Endometrial microvascular endothelial cells (primary cell): ENCODE data around the gene NCOA1. TPM values are rescaled to one million over a fixed set of nuclear protein-coding genes. Genes with fewer than 3 reads are reported as not detected.

Source experiments
- in situ Hi-C: cut with HindIII; loops from 2 replicates; pipeline ENCODE4 v1.10.0; 2017; ENCODE audit warnings: low sequenced_read_pairs, low pct_unique_long_range_greater_than_20kb; ENCODE audit errors: inconsistent ontology term
- total RNA-seq: library from RNA; depleted of rRNA; stranded (reverse); fragments of >200 nt; gene quantifications from one replicate; pipeline ENCODE4 v1.2.3, GENCODE V29; 2015; ENCODE audit errors: inconsistent ontology term

The NCOA1 gene
- total RNA-seq, 1 donor from 2014 or later, result 5.3 TPM

DNA sequence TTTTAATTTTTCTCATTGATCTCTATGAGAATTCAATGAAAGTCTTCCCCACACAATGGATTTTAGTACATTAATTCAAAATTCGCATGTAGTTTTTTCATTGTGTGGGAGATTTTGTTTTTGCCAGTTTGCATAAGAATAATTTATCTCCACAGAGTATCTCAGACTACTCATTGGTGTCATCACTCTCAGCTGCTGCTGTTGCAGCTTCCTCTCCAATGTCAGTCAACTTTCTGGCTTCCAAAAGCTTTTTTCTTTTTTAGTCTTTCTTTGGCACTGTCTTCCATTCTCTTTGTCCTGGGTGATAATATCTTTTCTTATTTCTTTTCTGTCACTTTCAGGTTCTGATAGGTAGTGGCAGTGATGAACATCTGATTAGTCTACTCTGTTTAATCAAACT lies 251.7 kb downstream of the NCOA1 start:
- in situ Hi-C loops, result no loop called here

DNA sequence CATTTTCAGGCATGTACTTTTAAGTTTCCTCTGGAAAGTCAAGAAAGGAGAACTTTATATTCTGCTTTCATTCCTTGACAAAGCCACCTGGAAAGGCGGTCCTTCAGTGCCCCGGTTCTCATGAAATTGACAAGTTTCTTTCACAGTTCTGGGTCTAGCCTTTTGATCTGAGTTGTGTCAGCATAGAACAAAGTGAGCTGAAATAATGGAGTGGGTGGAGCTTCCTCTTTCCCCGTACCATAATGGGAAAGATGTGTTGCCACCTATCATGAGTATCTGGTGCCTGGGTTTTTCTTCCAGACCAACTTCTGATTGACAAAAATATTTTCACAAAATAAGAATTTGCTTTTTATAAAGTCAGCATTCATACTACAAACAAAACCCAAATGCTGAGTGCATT lies 252.9 kb downstream of the NCOA1 start:
- in situ Hi-C loops, result no loop called here

DNA sequence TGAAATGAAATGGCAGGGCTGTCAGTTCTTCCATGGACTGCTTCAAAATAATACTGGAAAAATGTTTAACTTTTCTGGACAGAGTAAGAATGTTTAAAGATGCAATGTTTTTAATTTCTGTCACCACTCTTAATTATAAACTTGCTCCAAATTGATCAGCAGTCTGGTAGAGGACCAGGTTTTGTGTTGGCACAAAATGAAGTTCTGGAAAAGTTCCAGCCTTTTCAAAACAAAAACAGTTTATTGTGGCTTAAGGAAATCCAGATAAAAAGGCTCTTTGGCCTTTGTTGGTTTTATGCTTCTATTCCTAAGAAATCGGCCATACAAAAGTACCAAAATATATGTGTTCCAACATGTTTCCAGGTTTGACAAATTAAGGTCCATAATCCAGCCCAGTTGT lies 253.3 kb downstream of the NCOA1 start:
- in situ Hi-C loops, result no loop called here

DNA sequence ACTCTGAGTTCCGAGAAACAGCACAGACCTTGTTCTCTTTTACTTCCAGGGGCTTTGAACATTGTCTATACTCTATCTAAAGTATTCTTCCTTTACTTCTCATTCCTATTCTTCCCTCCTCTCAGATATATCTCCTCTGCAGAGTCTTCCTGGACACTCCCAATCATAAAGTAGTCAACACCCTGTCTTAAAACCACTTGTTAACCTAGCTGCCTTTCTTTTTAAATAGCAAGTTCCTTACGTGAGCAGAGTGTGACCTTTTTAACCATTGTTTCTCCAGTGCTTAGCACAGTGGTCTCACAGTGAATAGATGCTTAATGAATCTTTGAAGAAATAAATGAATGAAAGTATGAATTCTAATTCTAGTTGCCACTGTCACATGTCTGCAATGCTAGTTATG lies 254.8 kb downstream of the NCOA1 start:
- in situ Hi-C loops, result no loop called here

DNA sequence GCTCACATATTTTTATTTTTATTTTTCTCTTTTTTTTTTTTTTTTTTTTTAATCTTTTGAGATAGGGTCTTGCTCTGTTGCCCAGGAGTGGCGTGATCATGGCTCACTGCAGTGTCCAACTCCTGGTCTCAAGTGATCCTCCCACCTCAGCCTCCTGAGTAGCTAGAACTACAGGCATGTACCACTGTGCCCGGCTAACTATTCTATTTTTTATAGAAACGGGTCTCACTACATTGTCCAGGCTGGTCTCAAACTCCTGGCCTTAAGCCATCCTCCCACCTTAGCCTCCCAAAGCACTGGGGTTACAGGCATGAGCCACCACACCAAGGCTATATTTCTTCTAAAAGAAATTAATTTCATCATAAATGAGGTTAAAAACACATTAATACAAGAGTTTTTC lies 256.2 kb downstream of the NCOA1 start:
- in situ Hi-C loops, result no loop called here

DNA sequence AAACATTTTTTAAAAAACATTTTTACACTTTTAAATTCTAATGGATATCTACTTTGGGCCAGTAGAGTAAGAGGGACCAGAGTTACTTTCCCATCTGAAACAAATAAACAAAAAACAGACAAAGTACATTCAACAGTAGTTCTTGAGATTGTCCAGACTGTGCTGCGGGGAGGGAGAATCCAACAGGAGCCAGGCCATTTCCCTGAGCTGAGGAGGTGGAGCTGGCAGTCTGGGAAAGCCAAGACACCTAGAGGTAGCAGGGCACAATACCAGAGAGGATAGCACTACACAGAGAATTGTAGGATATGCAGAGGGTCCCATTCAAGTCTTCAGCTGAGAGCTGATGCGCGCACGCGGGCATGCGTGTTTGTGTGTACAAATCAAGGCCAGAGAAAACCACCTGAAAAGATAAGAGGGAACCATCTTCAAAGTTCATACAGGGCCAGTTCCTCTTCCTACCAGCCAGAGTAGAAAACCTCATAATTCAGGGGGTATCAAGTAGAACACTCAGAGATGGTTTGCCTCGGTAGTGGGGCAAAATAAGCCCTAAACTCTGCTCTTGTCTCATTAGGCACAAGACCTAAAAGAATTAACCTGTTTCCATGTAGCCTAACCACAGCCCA lies 258.1 kb downstream of the NCOA1 start:
- in situ Hi-C loops, result no loop called here

DNA sequence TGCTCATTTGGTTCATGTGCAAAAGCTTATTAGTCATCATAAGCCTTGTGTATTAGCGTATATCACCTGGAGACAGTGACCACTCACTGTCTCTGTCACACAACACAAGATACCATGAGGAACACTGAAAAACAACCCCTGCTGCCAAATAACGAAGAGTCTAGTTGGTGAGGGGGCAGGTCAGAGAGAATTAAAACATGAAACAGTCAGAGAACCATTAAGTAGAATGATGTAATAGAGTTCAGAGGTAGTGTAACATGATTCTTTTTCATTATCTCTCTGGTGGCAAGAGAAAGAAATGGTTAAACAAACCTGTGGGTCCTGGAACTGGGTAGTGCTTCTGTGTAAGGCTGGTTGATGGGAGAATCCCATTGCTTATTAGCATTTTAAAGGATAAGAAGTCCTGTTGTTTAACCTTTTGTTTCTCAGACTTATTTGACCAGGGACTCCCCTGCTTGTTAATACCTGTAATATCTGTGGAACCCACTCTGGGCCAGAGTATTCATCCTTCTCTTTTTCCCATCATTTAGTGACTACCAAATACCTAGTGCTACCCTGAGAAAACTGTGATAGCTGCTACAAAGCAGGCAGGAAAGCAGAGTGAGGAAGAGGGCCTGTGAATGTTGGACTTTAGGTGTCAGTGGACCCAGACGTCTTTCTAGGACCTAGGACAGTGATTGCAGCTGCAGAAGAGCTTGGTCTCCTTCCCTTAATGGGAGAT lies 264.1 kb downstream of the NCOA1 start:
- in situ Hi-C loops, result no loop called here

DNA sequence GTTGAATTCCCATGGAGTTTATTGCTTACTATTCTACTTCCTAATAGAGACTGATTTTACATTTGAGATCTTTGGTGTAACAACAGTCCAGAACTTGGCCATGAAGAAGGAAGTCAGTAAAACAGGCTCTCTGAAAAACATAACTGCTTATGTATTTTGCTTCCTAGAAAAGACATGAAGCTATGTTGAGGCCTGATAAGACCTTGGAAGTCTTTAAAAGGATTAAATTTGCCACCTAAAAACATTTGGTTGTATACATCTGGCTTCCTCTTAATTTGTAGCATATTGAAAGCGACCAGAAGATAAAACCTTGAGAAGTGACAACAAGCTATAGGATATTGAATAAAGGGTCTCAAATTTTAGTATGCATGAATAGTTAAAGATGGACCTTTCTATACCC lies 265.7 kb downstream of the NCOA1 start:
- in situ Hi-C loops, result no loop called here

DNA sequence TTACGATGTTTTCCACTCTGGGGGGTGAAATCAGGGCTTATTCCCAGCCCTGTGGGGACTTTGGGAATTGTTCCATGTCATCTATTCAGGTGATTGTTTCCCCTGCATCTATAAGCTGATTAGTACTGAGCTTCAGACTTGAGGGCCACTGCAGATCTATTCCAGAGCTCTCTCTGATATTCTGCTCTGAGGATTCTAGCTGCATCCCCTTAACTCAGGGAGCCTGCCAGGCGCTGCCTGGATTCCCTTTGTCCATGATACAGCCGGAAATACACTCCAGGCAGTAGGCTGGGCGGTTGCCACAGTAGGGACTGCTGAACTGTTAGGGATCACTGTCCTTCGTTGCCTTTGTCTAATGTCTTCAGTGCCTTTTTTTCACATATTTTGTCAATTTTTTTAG lies 270.8 kb downstream of the NCOA1 start:
- in situ Hi-C loops, result no loop called here

DNA sequence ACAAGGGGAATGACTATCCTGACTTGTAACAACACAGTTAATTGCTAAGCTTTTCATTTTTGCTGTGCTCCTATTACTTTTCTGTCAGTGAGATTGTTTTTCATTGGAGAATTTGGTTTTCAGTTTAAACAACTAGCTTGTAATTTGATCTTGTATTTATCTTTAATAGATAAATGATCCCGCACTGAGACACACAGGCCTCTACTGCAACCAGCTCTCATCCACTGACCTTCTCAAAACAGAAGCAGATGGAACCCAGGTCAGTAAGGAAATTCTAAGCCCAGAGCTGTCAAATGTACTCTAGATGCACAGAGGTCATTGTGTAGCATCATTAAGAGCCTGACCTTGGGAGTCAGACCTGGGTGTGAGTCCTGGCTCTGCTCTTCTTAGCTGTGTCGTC lies 271.5 kb downstream of the NCOA1 start:
- in situ Hi-C loops, result no loop called here

DNA sequence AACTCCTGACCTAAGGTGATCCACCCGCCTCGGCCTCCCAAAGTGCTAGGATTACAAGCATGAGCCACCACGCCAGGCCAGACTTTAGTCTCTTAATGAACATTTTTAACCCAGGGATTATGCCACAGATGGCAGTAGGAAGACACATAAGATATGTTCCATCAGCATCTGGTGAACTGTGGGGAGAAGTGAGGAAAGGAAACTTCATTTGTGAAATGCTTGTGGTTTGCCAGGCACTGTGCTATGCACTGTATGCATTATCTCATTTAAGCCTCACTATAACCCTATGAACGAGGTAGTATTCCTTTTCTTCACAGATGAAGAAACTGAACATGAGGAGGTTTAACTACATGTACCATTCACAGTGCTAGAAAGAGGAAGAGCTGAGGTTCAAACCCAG lies 272.8 kb downstream of the NCOA1 start:
- in situ Hi-C loops, result no loop called here

DNA sequence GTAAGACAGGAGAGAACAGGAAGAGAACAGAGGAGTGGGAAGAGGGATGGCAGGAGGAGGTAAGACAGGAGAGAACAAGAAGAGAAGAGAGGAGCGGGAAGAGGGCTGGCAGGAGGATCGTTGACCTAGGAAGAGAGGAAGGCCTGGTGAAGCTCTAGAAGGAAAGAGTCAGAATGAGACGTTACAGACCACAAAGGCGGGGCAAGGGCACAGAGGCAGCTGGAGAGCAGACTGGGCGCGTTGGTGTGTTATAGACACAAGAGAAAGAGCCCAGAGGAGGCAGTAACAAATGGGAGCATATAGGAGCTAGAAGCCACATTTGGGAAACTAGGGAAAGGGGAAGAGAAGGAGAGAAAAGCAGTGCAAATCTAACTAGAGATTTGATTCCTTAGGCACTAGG lies 275.6 kb downstream of the NCOA1 start:
- in situ Hi-C loops, result no loop called here

DNA sequence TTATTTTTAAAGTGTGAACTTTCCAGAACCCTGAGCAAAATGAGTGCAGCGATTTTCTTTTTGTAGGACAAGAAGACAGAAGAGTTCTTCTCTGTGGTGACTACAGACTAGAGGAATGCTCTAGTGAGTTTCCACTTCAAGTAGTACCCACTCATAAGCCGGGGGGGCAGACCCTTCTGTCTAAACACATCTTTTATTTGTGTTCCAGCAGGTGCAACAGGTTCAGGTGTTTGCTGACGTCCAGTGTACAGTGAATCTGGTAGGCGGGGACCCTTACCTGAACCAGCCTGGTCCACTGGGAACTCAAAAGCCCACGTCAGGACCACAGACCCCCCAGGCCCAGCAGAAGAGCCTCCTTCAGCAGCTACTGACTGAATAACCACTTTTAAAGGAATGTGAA lies 277.0 kb downstream of the NCOA1 start:
- in situ Hi-C loops, result no loop called here

DNA sequence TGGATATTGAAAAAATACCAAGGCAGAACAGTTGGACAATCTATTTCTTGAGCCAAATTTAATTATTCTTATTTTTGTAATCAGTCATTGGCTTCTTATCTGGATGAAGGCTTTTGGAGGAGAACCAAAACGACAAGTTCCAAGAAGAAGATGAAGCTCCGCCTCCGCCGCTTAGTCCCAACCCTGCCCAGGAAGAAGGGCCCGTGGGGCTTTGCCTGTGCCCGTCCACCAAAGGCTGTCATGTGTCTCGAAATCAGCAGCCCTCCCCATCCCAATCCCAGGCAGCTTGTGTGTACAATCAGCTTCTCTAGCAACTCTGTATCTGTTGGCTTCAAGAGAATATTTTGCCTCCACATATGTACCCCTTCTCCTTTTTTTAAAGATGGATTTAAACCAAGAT lies 277.5 kb downstream of the NCOA1 start:
- in situ Hi-C loops, result no loop called here

DNA sequence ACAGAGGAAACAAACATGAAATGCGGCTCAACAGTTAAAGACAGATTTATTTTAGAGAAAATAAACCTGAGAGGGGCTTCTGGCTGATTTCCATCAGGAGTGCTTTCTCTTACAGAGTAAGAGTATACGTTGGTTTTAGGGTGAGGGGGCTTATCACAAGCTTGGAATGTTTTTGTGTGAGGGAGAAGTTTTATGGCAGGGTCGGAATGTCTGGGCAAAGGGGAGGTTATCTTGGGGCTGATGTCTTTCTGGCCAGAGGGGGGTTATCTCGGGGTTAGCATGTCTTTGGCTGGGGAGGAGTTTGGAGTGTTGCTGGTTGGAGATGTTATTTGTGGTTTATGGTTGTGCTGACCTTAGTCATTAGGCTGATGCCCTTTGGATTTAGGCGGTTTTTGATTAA lies 280.0 kb downstream of the NCOA1 start:
- in situ Hi-C loops, result no loop called here

DNA sequence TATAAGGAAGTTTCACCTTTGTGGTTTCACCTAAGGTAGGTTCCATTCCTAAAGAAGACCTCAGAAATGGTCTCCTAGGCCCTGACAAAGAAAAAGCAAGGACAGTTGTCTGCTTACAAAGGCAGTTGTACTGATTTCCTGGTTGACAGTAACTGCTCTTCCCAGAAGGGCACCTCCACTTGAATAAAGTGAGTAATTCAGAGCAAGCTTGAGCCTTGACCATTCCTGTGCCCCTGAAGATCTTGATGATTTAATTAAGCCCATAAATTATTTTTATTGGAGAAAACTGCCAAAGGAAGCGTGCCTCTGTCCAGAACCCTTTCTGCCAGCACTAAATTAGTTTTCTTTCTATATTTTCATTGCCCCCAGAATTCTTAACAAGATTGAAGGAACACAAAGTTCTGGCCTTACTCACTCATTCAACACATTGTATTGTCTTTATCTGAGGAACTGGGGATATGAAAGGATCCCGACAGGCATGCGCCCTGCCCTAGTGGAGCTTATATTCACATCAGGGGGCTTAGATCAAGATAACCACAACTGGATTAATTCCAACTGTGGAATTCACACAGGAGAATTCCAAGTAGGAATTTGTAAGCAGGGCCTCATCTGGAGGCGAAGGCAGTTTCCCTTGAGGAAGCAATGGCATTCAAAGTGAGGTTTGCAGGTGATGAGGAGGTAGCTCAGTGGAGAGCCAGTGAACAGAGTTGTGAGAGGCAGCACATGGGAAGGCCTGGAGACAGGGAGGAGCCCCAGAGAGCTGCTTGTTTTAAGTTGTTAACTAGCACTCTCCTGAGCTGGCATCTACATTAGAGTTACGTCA lies 280.9 kb downstream of the NCOA1 start:
- in situ Hi-C loops, result no loop called here

DNA sequence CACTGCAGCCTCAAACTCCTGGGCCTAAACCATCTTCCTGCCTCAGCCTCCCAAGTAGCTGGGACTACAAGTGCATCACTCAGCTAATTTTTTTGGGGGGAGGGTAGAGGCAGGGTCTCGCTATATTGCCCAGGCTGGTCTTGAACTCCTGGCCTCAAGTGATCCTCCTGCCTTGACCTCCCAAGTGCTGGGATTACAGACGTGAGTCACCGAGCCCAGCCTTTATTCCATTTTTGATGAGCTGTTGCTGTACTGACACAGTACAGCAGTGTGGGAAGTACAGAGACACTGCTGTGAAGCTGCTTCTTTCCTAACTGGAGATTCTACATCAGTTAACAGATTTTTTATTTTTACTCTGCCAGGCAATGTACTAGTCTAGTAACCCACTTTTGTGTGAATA lies 283.3 kb downstream of the NCOA1 start:
- in situ Hi-C loops, result no loop called here

DNA sequence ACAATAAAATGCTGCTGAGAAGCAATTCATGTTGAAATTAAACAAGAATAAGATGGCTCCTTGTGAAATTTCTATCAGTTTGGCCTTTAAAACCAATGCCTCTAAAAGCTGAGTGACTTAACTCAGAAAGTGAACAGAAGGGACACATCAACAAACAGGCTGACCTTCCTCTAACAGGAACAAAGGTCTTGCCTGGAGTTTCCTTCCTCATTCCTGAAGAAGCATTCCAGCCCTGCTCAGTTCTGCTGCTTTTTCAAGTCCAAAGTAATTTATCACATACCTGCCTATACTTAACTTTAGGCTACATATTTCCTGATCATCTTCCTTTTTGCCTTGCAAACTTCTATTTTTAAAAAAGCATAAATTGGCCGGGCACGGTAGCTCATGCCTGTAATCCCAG lies 288.1 kb downstream of the NCOA1 start:
- in situ Hi-C loops, result no loop called here

DNA sequence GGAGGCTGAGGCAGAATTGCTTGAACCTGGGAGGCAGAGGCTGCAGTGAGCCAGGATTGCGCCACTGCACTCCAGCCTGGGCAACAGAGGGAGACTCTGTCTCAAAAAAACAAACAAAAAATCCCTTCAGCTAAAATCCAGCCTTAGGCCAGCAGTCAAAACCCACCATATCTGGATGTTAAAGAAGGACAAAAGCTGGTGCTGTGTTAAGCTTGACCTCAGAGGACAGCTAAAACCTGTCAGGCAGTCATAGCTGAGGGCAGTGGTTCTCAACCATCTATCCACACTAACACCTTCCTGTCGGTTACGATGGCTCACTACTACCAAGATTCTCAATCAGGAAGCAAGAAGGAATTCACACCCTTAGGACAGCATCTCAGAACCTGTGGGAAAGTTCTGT lies 292.6 kb downstream of the NCOA1 start:
- in situ Hi-C loops, result no loop called here

DNA sequence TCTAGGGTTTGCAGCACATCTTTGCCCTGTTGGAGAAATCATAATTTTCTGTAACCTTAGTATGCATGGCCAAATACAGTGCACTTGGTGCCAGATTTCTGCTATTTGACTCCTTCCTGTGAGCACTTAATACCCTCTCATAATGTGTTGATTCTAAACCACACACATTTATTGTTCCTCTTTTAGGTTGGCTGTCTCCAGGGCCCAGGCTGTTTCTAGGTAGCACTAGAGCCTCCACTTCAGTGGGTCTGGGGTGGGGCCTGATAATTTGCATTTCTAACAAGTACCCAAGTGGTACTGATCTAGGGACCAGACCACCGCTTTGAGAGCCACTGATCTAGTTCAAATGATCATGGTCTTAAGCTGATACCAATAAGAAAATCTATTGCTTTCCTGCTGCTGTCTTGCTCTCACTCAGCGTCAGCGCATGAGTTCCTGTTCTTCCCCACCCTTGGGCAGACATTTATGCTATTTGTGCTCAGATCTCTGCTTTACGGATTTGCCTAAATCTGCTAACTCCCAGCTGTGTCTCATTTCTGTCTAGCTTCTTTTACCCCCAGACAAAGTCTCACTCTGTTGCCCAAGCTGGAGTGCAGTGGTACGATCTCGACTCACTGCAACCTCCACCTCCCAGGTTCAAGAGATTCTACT lies 294.7 kb downstream of the NCOA1 start:
- in situ Hi-C loops, result no loop called here
